K562 (cell line): ENCODE results near the gene PRKAA1. TPM values are rescaled to one million over a fixed set of nuclear protein-coding genes. Genes with fewer than 3 reads are reported as not detected.

ENCODE experiments used
- CBX2 ChIP-seq: fragments of 200-600 bp; sonication (generic); IDR thresholded peaks from one replicate; pipeline ENCODE4 v1.6.1; 2012; ENCODE audit warnings: mild to moderate bottlenecking, low read length, inconsistent platforms; ENCODE audit not compliant: insufficient read depth, poor library complexity, severe bottlenecking
- CHD2 ChIP-seq: IDR thresholded peaks from 2 replicates; pipeline ENCODE4 v1.6.1; 2011; ENCODE audit warnings: low read depth, low read length
- DACH1 ChIP-seq: fragments of 450-650 bp; IDR thresholded peaks from 2 replicates; pipeline ENCODE4 v1.6.1; 2018; ENCODE audit not compliant: partially characterized antibody
- FOXP4 ChIP-seq: sonication (generic); formaldehyde crosslinking; IDR thresholded peaks from 2 replicates; pipeline ENCODE4 v1.8.0; 2022; ENCODE audit warnings: mild to moderate bottlenecking, missing genetic modification reagents, borderline replicate concordance
- GABPA ChIP-seq: fragments of 200-800 bp; sonication (Bioruptor generic); conservative IDR thresholded peaks from 2 replicates; pipeline ENCODE4 v1.6.1; 2016; ENCODE audit warnings: low read depth, missing genetic modification characterization, missing compliant biosample characterization
- HNRNPK ChIP-seq: fragments of 200-400 bp; formaldehyde crosslinking; IDR thresholded peaks from one replicate; pipeline ENCODE4 v1.6.1; 2018; ENCODE audit warnings: mild to moderate bottlenecking, low read depth, low read length; ENCODE audit not compliant: poor library complexity, severe bottlenecking
- JUND ChIP-seq, 2 experiments: IDR thresholded peaks; 2 replicates in 1 of 2; 3 replicates in 1 of 2; pipeline ENCODE4 v1.6.1; 2011; ENCODE audit warnings: borderline replicate concordance in 2 of 2, low read depth in 2 of 2, low read length in 2 of 2, improper control_type of control experiment in 1 of 2, missing biosample characterization in 1 of 2, missing genetic modification characterization in 1 of 2, missing genetic modification reagents in 1 of 2
- NFYB ChIP-seq: IDR thresholded peaks from 2 replicates; pipeline ENCODE4 v1.6.1; 2011; ENCODE audit warnings: mild to moderate bottlenecking, moderate library complexity; ENCODE audit not compliant: insufficient read length; ENCODE audit errors: extremely low read depth
- RBM25 ChIP-seq: fragments of 200-400 bp; formaldehyde crosslinking; IDR thresholded peaks from 2 replicates; pipeline ENCODE4 v1.6.1; 2018; ENCODE audit warnings: low read length, low read depth, moderate library complexity; ENCODE audit not compliant: severe bottlenecking
- SMAD2 ChIP-seq: fragments of 150-350 bp; IDR thresholded peaks from 2 replicates; pipeline ENCODE4 v1.6.1; 2014; ENCODE audit warnings: low read depth, mild to moderate bottlenecking, low read length
- SMARCE1 ChIP-seq: fragments of 450-650 bp; IDR thresholded peaks from 2 replicates; pipeline ENCODE4 v1.7.1; 2016; ENCODE audit warnings: mild to moderate bottlenecking
- TFE3 ChIP-seq: fragments of 450-650 bp; formaldehyde crosslinking; IDR thresholded peaks from 2 replicates; pipeline ENCODE4 v1.4.0; 2020; ENCODE audit warnings: mild to moderate bottlenecking, mixed read lengths
- THAP12 ChIP-seq: fragments of 250-450 bp; sonication (Bioruptor Pico); IDR thresholded peaks from 2 replicates; pipeline ENCODE4 v1.9.0; 2021; ENCODE audit warnings: mild to moderate bottlenecking, inconsistent platforms
- THAP7 ChIP-seq: fragments of 250-450 bp; sonication (Bioruptor Pico); IDR thresholded peaks from 2 replicates; pipeline ENCODE4 v1.5.0; 2021
- TRIM24 ChIP-seq, 2 experiments: fragments of 450-650 bp; IDR thresholded peaks; 2 replicates each; pipeline ENCODE4 v1.6.1; 2016
- WHSC1 ChIP-seq: IDR thresholded peaks from one replicate; pipeline ENCODE4 v1.6.1; 2012; ENCODE audit warnings: low read length, control low read depth, inconsistent platforms
- polyA plus RNA-seq, 8 experiments: library from polyadenylated mRNA; depleted of rRNA in 4 of 8; stranded (reverse) in 5 of 8; unstranded in 3 of 8; fragments of >200 nt; fragmentation: Nextera tagmentation in 2 of 8; fragmentation: Illumina TruSeq in 1 of 8; extraction: Ambion mirVana in 2 of 8; extraction: Trizol in 1 of 8; gene quantifications; 2 replicates each; pipeline versions ENCODE4 v1.2.1 to v1.2.3, GENCODE V29; 2011 to 2014; ENCODE audit warnings: inconsistent platforms in 1 of 8, missing spikeins in 1 of 8
- total RNA-seq, 7 experiments: library from RNA; depleted of rRNA in 6 of 7; stranded (reverse); fragments of >200 nt in 6 of 7; fragmentation: Illumina TruSeq in 2 of 7; extraction: Trizol in 2 of 7; gene quantifications; 2 replicates each; pipeline versions ENCODE4 v1.2.1 to v1.2.3, GENCODE V29; 2011 to 2021; ENCODE audit warnings: low replicate concordance in 1 of 7
- TF ChIP-seq, protein P1 (sequence below), 2 experiments: fragments of 200-800 bp in 1 of 2; sonication (Bioruptor generic) in 1 of 2; sonication (generic) in 1 of 2; formaldehyde crosslinking in 1 of 2; IDR thresholded peaks in 1 of 2; conservative IDR thresholded peaks in 1 of 2; 2 replicates each; pipeline versions ENCODE4 v1.5.0 to v1.6.1; 2016 to 2020; ENCODE audit warnings: missing compliant biosample characterization in 1 of 2, missing genetic modification characterization in 1 of 2, missing genetic modification reagents in 1 of 2

Gene PRKAA1
- total and polyA plus RNA-seq, 9 of the 15 experiments (the other 6 are each of a cell fraction or from before 2014, with no cell fraction given), result 24.5 to 84.0 (median 51.4) TPM

DNA sequence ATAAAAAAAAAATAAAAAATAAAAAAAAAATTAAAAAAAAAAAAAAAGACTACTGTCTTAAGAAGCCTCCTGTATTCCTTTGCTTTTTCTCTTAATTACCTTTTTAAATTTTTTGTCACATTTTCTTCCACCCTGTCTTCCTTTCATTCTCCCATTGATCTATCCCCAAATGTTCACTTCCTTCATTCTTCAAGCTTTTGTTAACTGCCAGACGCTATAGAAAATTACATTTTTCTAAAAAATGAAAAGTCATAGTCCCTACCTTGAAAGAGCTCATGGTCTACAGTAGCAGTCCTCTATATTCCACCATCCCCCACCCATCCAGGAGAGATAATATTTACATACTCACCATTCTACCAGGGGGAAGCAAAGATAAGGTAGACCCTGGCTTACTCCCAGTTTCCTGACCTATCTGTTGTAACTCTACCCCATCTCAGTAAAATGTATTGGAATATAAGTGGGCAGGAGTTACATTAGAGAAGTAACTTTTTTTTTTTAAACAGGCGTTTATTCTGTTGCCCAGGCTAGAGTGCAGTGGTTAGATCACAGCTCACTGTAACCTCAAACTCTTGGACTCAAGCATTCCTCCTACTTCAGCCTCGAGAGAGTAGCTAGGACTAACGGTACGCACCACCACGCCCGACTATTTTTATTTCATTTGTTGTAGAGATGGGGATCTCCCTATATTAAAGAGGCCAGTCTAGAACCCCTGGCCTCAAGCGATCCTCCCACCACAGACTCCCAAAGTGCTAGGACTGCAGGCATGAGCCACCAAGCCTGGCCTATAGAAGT, 3.8 kb upstream of the PRKAA1 start (continued):
- TF ChIP-seq THAP12 (CRISPR knock-in tag) (no peak), SMARCE1 (peak; percentile 93), JUND (IDR thresholded peaks at IDR 0.05; ENCODE audit: borderline replicate concordance, low read depth, low read length) (peak; percentile 78), JUND (tag; IDR thresholded peaks at IDR 0.05; ENCODE audit: borderline replicate concordance, low read depth, low read length) (peak; percentile 49; the same call in 1 of the 3 replicates), DACH1 (peak; percentile 70), NFYB (no peak), WHSC1 (no peak), TRIM24 (IDR thresholded peaks at IDR 0.05) (peak; percentile 80 to 82; a peak in 3 of 4 replicates), CHD2 (no peak; the same call in 1 of the 2 replicates), FOXP4 (CRISPR knock-in tag) (no peak), SMAD2 (no peak), TFE3 (CRISPR knock-in tag) (no peak), CBX2 (no peak), RBM25 (no peak), THAP7 (CRISPR knock-in tag) (no peak), HNRNPK (no peak), GABPA (tag) (no peak)
- TF ChIP-seq, protein P1, sequence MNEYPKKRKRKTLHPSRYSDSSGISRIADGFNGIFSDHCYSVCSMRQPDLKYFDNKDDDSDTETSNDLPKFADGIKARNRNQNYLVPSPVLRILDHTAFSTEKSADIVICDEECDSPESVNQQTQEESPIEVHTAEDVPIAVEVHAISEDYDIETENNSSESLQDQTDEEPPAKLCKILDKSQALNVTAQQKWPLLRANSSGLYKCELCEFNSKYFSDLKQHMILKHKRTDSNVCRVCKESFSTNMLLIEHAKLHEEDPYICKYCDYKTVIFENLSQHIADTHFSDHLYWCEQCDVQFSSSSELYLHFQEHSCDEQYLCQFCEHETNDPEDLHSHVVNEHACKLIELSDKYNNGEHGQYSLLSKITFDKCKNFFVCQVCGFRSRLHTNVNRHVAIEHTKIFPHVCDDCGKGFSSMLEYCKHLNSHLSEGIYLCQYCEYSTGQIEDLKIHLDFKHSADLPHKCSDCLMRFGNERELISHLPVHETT (CRISPR knock-in tag; conservative IDR thresholded peaks at IDR 0.05 in 1 of 2, IDR thresholded peaks at IDR 0.05 in 1 of 2), result peak in 1 of 2 experiments; percentile 57; a peak in 1 of 4 replicates
